Endothelial cell of umbilical vein (primary cell): ENCODE data around the gene ZDHHC14.

Source experiments
- CTCF ChIP-seq, 2 donors: IDR thresholded peaks; 1 replicate in 1 of 2; 2 replicates in 1 of 2; pipeline ENCODE4 v1.5.1; 2011; ENCODE audit warnings: low read length in 2 of 2, mild to moderate bottlenecking in 2 of 2, moderate library complexity in 2 of 2, control low read depth in 1 of 2, inconsistent platforms in 1 of 2, low read depth in 1 of 2; ENCODE audit not compliant: insufficient read depth in 1 of 2; ENCODE audit errors: extremely low read depth in 1 of 2
- POLR2A ChIP-seq: IDR thresholded peaks from 2 replicates; pipeline ENCODE4 v1.6.1; 2012; ENCODE audit warnings: low read depth, mild to moderate bottlenecking, control low read depth, low read length
- POLR2AphosphoS5 ChIP-seq: IDR thresholded peaks from 2 replicates; pipeline ENCODE4 v1.6.1; 2012; ENCODE audit warnings: low read depth, mild to moderate bottlenecking, control low read depth, low read length, moderate library complexity; ENCODE audit not compliant: insufficient read depth
- TF ChIP-seq, protein P1 (sequence below): IDR thresholded peaks from 2 replicates; pipeline ENCODE4 v1.6.1; 2011; ENCODE audit not compliant: insufficient read depth, insufficient read length

GRCh38 chr6:157656437-157656997, 275.5 kb downstream of the ZDHHC14 start:
- no peak for TF ChIP-seq CTCF (IDR thresholded peaks at IDR 0.05; ENCODE audit: extremely low read depth in 1 of 2, insufficient read depth in 1 of 2, low read depth in 1 of 2, low read length in 2 of 2)
- TF ChIP-seq POLR2A, result no peak
- no peak for TF ChIP-seq POLR2AphosphoS5
- TF ChIP-seq, protein P1, sequence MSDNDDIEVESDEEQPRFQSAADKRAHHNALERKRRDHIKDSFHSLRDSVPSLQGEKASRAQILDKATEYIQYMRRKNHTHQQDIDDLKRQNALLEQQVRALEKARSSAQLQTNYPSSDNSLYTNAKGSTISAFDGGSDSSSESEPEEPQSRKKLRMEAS, result no peak
